Stimulated activated CD4-positive, alpha-beta T cell treated with anti-CD3 and anti-CD28 coated beads, Interleukin-2, amount 100 ng/mL, for 48 hours (primary cell): ENCODE results near the gene LYPLAL1.
"Not testable (repeated sequence)": the region's sequence is repeated elsewhere in the genome, so short reads cannot be mapped to it uniquely, and the experiment has no call there.

Experiments
- DNase-seq, 2 donors: peaks; one replicate each; pipeline ENCODE4 v3.0.0-alpha.2; 2020

Gene LYPLAL1

DNA sequence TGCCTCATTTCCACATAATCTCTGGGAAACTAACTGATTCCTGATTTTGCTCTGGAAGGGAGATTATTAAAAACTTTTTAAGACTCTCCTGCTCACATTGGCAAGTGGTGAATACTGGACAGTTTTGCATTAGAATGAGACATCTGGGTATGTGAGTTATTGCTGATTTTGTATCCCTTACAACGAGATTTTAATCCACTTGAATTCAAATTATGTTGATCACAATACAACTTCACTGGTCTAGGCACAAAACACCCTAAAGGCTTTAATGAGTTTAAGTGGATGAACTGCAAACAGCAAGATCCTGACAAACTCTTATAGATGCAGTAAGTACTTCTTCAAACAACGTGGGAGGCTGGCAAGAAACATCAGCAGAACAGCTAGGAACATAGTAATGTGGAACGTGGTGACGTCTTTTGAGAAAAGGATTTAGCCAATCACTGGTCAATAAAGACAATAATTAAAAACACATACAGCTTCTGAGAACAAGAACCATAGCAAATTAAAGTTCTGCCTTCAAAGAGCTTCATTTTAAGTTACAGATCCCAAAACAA is 10.2 kb upstream of the LYPLAL1 start:
- no peak for DNase-seq

GRCh38 chr1:219171192-219171935 is 2.3 kb upstream of the LYPLAL1 start:
- no peak for DNase-seq

- DNase-seq = no peak
Measured at GRCh38 chr1:219172821-219173220, 857 bp upstream of the LYPLAL1 start.

DNA sequence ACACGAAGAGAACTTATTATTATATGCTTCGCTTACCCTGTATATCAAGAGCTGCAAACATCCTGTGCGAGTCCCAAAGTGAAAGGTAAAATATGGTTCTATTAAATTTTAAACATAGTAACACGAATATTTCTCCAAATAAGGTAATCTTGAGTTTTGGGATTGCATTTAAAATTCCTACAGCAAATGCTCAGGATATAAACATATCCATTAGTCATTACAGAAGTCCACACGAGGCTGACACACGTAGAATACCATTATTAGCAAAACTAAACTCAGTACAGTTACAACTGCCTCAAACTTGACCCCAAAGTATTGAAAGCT is 282 bp upstream of the LYPLAL1 start:
- no peak for DNase-seq

DNA sequence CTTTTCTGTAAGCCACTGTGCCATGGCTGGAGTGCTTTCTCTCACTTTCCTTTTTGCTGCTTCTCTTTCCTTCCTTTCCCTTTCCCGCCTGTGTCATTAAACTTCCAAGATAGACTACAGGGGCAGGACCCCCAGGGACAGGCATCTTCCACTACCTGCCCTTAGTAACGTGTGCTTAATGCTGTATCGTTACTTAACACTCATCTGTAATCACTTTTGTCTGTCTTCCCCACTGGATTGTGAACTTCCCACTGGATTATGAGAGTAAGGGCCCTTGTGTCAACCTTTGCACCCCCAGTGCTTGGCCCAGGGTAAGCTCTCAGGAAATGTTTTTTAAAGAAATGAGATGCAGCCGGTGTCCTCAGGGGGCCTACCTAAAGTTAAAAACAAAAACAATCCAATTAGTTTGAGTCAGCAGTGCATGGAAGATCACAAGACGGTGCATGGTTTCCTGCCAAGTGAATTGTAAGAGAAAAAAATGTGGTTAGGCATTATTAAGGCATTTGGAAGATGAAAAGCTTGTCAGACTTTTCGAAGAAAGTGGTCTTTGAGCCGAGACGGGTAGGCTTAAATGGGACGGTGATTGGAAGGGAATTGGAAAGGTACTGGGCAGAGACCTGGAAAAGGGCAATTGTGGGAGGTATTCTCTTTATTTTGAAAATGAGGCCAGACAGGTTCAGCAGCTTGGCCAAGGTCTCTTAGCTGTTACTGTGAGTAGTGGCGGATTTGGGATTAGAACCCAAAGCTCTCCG is 958 bp downstream of the LYPLAL1 start:
- no peak for DNase-seq

GRCh38 chr1:219175212-219175564 is 1.5 kb downstream of the LYPLAL1 start:
- no peak for DNase-seq

- DNase-seq = no peak
Measured at GRCh38 chr1:219176168-219176567, 2.5 kb downstream of the LYPLAL1 start.

DNA sequence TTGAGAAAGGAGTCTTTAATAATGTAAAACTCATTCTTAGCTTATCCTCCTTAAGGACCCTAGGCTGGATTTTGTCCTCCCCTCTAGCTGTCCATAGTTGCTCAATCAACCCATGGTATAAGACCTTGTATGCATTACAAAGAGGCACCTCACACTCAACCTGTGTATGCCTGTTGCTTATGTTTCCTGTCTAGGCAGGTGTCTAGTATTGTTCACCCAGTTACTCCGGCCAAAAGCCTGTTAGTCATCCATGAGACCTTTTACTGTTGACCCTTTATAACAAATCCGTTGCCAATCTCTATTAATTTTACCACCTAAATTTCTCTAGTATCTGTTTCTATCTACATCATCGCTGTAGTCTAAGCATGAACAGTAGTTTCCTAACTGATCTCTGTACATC is 3.7 kb downstream of the LYPLAL1 start:
- DNase-seq = no peak

GRCh38 chr1:219177940-219178339 is 4.3 kb downstream of the LYPLAL1 start:
- DNase-seq = no peak

DNA sequence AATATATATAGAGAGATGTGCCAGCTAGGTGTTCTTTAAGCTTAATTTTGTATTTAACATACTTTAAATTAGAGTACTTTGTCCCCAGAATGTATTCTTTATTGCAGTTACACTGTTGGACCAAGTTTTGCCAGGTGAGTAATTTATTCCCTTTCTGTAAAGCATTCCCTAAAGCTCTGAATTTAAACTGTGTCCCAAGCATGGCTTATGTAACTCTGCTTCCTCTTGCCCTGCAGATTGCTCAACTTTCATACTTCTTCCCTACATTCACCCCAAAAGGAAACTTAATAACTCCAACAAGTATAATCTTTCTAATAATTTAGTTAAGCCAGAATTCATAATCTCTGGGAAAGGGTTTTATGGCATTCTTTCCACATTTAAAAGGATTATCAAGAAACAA is 5.6 kb downstream of the LYPLAL1 start:
- no peak for DNase-seq

DNA sequence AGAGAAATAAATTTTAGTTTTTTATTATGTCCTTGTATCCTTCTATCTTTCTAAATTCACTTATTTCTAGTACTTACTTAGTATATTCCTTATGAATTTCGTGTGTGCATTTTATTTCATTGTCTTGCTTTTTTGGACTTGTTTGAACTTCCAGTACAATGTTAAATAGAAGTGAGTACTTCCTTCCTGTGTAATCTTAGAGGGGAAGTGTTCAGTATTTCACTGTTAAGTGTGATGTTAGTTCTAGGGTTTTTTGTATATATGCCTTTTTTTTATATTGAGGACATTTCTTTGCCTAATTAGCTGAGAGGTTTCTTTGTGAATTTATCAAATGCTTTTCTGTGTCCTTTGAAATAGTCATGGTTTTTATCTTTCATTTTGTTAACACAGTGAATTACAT is 10.7 kb downstream of the LYPLAL1 start:
- no peak for DNase-seq

GRCh38 chr1:219185486-219186117 is 11.9 kb downstream of the LYPLAL1 start:
- DNase-seq = no peak

DNA sequence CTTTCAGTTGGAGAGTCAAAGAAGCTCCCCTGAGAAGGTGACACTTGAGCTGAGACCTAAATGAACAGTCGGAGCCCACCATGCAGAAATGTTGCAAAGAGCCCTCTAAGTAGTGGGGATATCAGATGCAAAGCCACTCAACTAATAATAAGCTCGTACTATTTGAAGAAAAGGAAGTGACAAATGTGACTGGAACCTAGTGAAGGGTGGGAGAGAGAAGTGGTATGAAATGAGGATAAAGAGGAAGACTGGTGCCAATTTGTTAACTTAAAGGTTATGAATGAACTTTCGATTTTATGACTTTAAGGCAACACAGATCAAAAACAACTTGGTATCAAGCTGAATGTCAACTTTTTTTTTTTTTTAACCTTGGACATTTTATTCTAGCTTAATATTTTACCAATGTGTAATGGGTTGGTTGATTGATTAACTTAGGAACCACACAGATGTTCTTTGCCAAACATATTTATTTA is 14.7 kb downstream of the LYPLAL1 start:
- no peak for DNase-seq

DNA sequence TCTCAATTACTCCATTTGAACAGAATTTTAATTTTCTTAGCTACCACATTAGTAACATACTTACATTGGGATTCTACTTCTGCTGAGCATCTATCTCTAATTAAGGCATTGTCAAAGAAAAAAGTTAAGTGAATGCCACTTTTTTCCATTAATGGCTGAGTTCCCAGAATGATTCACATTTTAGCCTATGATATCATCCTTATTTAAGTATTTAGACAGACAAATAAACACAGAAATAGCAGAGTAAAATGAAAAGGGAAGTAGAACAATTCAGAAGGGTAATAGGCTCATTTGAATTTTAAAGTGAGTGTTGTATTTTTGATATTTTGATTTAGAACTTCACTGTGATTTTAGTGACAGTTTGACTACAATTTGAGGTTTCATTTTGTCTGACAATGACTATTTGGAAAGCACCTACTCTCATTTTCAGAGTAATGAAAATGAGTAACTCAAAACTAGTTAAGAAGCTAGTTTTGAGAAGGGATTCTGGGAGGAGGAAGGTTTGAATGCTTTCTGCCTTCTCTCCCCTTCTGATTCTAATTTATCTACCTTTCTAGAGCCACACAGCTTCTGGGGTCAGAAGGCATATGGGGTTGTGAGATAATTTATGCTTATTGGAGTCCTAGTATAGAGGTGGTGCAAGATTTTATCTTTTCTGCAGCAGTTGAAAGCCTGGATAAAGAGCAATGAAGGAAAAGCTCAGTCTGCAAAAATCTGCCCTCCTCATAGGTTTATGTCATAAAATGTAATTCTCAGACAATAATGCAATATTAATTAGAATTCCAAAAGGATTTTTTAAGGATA is 15.5 kb downstream of the LYPLAL1 start:
- no peak for DNase-seq

DNA sequence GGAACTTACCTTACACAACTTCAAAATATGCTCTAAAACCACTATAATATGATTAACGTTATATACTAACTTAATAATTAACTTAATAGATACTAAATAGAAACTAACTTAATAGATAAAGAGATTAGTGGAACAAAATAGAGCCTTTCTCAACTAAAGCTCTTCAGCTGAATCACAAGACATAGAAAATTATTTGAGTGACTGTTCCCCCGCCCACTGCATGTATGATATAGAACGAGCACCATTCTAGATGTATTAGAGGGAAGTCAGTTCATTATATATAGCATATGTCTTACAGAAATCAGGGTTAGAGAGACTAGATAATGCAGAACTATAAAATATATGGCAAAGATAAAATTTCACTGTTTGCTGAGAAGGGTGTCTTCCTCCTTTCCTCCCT is 16.3 kb downstream of the LYPLAL1 start:
- DNase-seq = no peak

DNA sequence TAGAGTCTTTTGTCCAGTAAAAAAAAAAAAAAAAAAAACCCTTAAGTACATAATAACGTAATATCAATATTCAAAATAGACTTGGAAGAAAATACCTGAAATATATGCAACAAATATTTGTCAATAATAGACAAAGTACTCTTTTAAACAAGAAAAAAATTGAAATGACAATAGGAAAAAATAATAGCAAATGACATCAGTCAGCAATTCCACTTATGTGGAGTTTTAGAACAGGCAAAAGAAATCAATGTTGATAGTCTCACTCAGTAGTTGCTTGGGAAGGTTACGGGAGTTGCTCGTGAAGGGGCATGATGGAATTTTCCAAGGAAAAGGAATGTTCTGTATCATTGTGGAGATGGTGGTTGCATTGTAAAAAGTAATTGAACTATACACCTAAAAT is 16.9 kb downstream of the LYPLAL1 start:
- no peak for DNase-seq

DNA sequence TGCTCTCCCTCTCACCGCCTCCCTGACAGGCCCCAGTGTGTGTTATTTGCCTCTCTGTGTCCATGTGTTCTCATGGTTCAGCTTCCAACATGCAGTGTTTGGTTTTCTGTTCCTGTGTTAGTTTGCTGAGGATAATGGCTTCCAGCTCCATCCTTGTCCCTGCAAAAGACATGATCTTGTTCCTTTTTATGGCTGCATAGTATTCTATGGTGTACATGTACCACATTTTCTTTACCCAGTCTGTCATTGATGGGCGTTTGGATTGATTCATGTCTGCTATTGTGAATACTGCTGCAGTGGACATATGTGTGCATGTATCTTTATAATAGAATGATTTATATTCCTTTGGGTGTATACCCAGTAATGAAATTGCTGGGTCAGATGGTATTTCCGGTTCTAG is 22.2 kb downstream of the LYPLAL1 start:
- not testable (repeated sequence) for DNase-seq

GRCh38 chr1:219201656-219202055 is 28.0 kb downstream of the LYPLAL1 start:
- no peak for DNase-seq

DNA sequence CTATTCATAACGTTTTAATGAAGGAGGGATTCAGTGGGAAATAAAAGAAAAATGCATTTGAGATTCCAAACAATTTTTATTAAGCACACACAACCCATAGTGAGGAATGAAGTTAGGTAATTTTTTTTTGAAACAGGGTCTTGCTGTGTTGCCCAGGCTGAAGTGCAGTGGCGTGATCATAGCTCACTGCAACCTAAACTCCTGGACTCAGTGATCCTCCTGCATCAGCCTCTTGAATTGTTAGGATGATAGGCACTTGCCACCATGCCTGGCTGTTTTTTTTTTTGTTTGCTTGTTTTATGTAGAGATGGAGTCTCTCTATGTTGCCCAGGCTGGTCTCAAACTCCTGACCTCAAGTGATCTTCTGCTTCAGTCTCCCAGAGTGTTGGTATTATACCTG is 28.9 kb downstream of the LYPLAL1 start:
- no peak for DNase-seq

DNA sequence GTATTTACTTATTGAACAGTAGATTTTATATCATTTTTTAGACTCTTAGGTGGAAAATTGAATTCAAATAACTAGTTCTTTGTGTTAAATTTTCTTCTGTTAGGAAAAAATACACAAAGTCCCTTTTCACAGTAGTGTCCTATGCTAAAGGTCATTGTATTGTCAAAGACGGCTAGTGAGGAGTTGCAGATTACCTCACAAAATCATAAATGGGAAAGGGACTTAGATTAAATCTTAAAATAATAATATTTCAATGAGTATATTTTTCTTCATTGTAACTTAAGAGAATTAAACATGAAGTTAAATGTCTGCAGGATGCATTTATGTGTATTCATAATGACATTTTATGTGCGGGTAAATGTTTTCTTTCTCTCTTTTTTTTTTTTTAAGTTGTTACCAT is 32.7 kb downstream of the LYPLAL1 start:
- no peak for DNase-seq

GRCh38 chr1:219209578-219209977 is 35.9 kb downstream of the LYPLAL1 start:
- DNase-seq = no peak

- no peak for DNase-seq
Measured at GRCh38 chr1:219210067-219210466, 36.4 kb downstream of the LYPLAL1 start.

- no peak for DNase-seq
Measured at GRCh38 chr1:219215477-219215876, 41.8 kb downstream of the LYPLAL1 start.
